Measurements from ENCODE around the gene YPEL3.
A peak's percentile ranks its signal among the peaks of the same experiment; 100 is the strongest.
"Not testable (repeated sequence)": the region's sequence is repeated elsewhere in the genome, so short reads cannot be mapped to it uniquely, and the experiment has no call there.

YPEL3 gene, protein sequence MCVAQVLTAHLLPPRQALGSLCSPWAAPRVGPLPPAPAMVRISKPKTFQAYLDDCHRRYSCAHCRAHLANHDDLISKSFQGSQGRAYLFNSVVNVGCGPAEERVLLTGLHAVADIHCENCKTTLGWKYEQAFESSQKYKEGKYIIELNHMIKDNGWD

DNA sequence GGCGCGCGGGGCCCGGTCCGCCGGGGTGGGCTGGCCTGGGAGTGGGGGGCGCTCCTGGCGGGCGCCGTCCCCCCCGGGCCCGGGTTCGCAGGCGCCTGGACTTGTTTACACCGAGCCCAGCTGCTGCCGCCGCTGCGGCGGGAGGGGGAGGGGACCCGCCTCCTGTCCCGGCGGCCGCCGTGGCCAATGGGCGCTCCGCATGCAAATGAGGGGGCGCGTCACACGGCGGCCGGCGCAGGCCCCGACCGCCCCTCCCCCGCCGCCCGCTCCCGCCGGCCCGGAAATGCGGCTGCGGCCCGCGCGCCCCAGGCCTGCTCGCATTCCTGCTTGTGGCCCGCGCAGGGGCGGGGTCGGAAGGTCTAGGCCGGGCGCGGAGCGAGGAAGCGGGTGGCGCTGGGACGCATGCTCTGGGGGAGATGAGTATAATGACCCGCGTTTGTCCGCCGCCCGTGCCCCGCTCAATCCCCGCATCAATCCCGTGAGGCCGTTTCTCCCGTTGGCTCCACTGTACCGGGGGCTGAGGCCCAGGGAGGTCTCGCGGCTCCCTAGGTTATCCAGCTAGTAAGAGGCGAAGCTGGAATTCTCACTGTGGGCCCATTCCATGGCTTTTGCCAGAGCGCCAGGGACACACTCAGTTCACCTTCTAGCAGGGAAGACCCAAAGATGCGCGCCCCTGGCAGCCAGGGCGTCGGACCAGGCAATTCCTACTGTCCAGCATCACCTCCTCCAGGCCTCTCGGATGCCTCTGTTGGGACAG is at the start of gene YPEL3:
TSS of gene YPEL3 (minus strand) at position 109 of the 757 bp plus-strand sequence. CDS start 731 bp downstream, outside the sequence.
- peak; percentile 73 to 76 for DNase-seq (ENCODE audit: low read depth in 2 of 2)

DNA sequence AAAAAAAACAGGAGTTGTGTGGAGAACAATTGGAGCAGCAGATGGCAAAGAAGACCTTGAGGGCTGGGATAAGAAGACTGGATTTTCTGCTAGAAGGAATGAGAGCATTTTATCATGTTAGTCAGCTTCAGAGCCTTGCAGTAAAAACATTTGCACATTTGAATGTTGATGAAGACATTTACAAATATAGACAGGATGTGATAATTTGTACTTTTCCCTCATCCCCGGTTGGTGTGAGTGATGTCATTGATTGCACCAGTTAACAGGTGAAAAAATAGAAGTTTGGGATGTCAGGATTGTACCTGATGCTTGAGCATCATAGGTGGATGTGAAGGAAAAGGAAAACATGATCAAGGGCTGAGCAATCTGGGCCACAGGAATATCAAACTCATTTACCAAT is 49.6 kb upstream of the YPEL3 start:
- no peak for DNase-seq (ENCODE audit: low read depth in 2 of 2)

DNA sequence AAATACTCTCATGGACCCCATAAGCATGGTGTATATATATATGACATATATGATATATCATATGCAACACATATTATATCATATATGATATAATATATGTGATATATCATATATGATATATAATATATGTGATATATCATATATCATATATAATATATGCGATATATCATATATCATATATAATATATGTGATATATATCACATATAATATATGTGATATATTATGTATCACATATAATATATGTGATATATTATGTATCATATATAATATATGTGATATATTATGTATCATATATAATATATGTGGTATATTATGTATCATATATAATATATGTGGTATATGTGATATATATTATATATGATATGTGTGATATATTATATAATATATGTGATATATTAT is 48.9 kb upstream of the YPEL3 start:
- DNase-seq (ENCODE audit: low read depth in 2 of 2) = no peak

DNA sequence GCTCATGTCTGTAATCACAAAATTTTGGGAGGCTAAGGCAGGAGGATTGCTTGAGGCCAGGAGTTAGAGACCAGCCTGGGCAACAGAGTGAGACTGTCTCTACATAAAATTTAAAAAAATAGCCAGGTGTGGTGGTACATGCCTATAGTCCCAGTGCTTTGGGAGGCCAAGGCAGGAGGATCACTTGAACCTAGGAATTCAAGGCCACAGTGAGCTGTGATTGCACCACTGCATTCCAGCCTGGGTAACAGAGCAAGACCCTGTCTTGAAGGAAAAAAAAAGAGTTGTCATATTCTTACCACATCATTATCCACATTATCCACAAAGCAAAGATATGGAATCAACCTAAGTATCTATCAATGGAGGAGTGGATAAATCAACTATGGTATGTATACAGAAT is 48.0 kb upstream of the YPEL3 start:
- DNase-seq (ENCODE audit: low read depth in 2 of 2) = no peak

DNA sequence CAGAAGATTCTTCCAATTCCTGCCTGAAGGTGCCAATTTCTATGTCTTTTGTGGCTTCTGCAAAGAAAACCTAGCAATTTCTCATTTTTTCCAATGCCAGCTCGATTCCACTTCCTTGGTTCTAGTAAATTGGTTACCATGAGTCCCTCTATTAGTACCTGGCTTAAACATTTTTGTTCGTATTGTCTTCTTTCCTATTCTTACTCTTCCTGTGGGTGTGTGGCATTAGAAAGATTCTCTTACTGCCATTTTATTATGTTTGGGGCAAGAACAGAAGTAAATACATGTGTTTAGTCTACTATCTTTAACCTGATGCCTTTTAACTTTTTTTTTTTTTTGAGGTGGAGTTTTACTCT is 47.3 kb upstream of the YPEL3 start:
- no peak for DNase-seq (ENCODE audit: low read depth in 2 of 2)

DNA sequence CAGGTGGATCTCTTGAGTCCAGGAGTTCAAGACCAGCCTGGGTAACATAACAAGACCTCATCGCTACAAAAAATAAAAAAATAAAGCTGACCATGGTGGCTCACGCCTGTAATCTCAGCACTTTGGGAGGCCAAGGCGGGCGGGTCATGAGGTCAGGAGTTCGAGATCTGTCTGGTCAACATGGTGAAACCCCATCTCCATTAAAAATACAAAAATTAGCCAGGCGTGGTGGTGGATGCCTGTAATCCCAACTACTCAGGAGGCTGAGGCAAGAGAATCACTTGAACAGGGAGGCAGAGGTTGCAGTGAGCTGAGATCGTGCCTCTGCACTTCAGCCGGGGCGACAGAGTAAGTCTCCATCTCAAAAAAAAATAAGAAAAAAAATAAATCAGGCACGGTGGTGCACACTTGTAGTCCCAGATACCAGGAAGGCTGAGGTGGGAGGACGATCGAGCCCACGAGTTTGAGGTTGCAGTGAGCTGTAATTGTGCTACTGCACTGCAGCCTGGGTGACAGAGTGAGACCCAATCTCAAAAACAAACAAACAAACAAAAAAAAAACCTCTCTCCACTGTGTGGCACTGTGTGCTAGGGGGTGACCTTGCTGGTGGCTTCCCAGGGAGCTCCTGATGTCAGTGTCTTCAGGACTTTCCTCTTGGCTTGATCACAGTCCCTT is 46.8 kb upstream of the YPEL3 start:
- no peak for DNase-seq (ENCODE audit: low read depth in 2 of 2)

DNA sequence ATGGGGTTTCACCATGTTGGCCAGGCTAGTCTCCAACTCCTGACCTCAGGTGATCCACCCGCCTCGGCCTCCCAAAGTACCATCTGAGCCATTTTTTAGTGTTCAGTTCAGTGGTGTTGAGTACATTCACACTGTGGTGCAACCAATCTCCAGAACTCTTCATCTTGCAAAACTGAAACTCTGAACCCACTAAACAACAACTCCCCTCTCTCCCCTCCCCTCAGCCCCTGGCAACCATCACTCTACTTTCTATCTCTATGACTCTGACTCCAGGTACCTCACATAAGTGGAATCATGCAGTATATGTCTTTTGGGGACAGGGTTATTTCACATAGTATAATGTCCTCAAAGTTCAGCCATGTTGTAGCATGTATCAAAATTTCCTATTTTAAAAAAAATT is 45.7 kb upstream of the YPEL3 start:
- DNase-seq (ENCODE audit: low read depth in 2 of 2) = no peak

DNA sequence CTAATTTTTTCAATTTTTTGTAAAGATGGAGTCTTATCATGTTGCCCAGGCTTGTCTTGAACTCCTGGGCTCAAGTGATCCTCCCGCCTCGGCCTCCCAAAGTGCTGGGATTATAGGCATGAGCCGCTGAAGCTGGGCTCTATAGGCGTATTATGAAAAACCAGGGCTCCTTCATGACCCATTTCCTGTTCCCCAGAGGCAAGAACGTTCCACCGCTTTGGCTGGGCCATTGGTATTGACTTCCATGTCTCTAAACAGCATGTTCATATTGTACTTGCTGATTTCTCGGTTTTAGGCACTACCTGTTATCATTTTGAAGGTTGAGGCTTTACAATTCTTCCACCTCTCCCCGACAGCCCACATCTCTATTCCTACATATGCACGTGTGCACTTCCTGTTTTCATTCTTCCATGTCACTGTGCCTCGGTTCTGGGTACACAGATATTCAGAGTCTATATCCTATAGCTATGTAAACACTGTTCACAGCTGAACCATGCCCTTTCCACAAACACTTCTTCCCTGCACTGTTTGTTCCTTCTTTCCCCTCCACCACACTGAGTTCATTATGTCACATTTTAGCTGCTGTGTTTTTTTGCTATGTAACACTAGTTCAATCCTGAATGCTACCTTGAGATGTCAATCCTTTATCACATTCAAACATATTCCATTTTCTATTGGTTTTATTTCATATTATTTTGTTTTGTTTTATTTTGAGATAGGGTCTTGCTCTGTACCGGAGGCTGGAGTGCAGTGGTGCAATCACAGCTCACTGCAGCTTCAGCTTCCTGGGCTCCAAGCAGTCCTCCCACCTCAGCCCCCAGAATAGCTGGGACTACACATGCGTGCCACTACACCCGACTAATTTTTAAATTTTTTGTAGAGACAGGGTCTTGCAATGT is 43.8 kb upstream of the YPEL3 start:
- no peak for DNase-seq (ENCODE audit: low read depth in 2 of 2)

DNA sequence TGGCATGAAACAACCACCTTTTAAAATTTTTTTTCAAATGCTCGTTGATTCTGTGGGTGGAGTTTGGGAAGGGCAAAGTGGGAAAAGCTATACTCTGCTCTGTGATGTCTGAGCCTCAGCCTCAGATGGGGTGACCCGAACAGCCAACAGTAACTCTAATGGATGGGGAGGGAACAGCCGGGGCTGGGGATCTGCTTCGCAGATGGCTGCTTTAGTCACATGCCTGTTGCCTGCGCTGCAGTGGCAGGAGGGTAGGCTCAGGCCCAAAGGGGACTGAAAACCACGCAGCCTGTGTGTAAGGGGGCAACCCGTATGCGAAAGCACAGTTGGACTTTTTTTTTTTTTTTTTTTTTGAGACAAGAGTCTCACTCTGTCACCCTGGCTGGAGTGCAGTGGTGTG is 41.9 kb upstream of the YPEL3 start:
- no peak for DNase-seq (ENCODE audit: low read depth in 2 of 2)

DNA sequence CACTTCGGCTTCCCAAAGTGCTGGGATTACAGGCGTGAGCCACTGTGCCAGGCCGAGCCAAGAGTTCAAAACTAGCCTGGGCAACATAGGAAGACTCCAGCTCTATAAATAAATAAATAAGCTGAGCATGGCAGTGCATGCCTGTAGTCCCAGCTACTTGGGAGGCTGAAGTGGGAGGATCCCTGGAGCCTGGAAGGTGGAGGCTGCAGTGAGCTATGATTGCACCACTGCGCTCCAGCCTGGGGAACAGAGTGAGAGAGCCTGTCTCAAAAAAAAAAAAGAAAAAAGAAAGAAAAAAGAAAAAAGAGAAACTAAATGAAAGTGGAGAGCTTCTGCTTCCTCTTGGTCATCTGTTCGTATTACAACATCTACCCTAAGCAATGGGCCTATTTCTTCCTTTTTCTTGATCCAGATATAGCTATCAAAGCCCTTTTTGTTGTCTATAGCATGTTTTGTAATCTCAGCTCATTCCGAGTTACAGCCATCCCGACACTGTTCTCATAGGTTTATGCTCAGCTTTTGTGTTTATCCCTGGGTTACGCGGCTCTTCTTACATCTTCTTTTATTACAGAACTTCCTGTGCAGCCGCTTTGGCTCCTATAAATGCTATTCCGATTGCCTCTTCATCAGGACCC is 41.1 kb upstream of the YPEL3 start:
- DNase-seq (ENCODE audit: low read depth in 2 of 2) = no peak

DNA sequence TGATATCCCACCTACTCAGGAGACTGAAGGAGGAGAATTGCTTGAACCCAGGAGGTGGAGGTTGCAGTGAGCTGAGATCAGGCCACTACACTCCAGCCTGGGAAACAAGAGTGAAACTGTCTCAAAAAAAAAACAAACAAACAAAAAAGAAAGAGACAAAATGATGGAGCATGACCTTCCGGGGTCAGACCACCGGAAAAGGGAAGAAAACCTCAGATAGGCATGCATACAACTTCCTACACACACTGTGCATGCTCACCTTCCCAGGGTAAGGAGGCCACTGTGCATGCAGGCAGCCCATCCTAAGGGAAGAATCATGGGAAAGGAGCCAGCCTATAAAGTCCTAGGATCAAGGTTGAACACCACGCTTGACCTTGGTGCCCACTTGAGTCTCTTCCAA is 36.6 kb upstream of the YPEL3 start:
- no peak for DNase-seq (ENCODE audit: low read depth in 2 of 2)

DNA sequence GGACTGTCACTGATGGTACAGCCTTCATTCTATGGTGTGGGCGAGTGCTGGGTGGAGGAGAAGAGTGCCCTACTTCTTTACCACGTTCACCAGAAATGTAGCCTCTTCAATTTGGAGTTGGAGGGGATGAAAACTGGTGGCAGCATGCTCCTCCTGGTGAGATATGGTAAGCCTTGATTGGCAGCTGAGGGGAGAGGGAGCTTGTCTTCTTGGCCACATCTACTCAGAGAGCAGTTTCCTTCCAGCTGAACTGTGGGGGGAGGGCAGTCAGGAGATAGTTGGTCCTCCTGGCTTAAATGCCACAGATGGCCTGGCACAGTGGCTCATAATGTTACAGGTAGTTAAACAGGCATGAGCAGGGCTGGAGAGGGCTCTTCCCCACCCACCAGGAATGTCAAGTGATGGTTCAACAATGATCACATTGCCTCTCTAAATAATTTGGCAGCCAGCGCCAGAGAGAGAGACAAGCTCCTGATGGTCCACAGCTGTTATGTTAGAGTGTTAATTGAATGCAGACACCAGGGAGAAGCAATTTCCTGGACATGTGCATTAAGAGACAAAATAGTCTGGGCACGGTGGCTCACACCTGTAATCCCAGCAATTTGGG is 36.0 kb upstream of the YPEL3 start:
- no peak for DNase-seq (ENCODE audit: low read depth in 2 of 2)

DNA sequence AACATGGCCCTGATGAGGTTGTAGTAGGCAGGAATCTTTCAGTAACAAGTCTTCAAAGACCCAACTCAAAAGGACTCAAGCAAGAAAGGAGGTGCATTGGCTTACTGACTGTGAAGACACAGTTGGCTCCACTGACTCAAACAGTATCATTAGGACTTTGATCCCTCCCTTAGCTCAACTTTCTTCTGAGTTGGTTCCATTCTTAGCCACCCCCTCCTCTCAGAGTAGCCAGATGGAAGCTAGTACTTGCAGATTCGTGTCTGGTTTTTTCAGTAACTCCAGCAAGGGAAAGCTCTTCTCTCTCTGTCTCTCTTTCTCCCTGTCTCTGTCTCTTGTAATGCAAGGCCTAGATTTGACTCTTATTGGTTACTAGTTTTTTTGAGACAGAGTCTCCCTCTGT is 32.0 kb upstream of the YPEL3 start:
- DNase-seq (ENCODE audit: low read depth in 2 of 2) = no peak

DNA sequence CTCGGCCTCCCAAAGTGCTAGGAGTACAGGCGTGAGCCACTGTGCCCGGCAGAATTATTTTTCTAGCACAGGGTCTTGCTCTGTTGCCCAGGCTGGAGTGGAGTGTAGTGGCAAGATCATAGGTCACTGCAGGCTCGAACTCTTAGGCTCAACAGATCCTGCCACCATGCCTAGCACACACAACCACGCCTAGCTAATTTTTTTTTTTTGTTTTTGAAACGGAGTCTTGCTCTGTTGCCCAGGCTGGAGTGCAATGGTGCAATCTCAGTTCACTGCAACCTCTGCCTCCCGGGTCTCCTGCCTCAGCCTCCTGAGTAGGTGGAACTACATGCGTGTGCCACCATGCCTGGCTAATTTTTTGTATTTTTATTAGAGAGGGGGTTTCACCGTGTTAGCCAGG is 29.7 kb upstream of the YPEL3 start:
- not testable (repeated sequence) for DNase-seq (ENCODE audit: low read depth in 2 of 2)

DNA sequence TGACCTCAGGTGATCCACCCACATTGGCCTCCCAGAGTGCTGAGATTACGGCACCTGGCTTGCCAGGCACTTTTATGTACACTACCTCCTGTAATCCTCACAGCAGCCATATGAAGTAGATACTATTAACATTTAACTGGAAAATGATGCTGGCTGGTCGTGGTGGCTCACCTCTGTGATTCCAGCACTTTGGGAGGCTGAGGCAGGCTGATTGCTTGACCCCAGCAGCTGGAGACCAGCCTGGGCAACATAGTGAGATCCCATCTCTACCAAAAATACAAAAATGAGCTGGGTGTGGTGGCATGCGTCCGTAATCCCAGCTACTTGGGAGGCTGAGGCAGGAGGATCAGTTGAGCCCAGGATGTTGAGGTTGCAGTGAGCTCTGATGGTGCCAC is 29.0 kb upstream of the YPEL3 start:
- DNase-seq (ENCODE audit: low read depth in 2 of 2) = no peak

DNA sequence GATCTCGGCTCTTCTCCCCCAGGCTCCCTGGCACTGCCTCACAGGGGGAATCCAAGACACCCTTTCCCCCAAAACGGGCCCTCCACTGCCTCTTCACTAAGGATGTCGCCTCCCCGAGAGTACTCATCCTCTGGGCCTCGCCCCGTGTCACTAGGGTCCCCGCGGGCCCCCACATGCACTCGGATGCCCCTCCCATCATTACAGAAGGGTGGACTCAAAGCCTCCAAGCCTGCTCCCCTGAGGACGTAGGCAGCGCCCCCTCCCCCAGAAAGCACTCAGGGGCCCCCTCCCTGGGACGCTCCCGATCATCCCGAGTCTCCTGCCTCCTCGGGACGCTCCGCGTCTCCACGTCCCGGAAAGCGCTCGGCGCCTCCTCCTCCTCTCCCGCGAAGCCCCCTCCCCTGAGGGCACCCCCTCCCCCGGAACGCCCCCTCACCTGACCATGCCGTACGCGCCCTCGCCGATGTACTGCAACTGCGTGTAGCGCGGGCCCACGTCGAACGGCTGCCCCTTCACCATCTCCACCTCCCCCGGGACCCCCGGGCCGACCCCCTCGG is 26.7 kb upstream of the YPEL3 start:
- DNase-seq (ENCODE audit: low read depth in 2 of 2) = no peak

DNA sequence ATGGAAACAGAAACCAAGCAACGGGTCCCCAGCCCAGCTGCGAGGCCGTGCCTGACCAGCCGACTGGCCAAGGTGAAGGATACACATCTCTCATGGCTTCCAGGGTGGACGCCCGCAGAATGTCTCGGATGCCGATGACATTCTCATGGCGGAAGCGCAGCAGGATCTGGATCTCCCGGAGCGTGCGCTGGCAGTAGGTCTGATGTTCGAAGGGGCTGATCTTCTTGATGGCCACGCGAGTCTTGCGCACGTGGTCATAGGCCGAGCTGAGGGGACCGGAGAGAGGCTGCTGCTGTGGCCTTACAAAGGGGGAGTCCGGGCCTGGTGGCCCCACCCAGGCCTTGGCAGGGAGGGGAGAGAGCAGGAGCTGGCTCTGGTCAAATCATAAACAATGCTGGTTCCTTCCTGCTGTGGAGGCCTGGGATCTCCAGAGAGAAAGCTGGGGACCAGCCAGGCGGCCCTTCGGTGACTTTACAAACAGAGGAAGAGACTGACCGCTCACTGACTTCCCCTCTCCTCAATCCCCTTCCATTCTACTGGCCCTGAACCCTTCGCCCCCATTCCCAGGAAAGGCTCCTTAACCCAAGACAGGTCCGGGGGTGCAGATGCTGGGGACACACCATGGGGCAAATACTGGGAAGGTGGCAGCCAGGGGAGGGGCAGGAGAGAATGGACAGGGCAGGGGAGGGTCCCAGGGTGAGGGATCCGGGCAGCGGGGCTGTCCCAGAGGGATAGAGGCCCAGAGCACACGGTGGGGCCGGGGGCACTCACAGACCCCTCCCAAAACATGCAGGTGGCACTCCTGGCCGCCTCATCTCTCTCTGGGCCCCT is 25.9 kb upstream of the YPEL3 start:
- DNase-seq (ENCODE audit: low read depth in 2 of 2) = no peak

DNA sequence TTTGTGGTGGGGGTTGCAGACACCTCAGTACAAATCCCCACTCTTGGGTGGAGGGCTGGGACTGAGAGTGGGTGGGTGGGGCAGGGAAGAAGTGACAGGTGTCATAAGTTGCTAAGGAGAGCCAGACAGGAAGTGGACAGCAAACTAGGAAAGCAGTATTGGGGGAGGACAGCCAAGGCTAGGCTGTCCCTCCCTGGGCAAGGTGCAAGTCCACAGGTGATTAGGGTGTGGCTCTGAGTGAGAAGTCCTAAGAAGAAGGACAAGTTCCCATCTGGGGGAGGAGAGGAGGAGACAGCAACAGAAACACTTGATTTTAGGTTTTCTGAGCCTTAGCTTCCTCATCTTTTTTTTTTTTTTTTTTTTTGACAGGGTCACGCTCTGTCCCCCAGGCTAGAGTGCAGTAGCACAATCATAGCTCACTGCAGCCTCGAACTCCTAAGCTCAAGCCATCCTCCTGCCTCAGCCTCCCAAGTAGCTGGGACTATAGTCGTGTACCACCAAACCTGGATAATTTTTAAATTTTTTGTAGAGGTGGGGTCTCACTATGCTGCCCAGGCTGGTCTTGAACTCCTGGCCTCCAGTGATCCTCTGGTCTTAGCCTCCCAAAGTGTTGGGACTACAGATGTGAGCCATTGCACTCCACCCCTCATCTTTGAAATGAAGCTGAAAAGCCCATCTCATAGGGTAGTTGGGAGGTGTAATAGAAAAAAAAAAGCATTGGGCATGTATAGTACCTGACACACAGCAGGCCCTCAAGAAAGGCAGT is 24.5 kb upstream of the YPEL3 start:
- DNase-seq (ENCODE audit: low read depth in 2 of 2) = no peak

DNA sequence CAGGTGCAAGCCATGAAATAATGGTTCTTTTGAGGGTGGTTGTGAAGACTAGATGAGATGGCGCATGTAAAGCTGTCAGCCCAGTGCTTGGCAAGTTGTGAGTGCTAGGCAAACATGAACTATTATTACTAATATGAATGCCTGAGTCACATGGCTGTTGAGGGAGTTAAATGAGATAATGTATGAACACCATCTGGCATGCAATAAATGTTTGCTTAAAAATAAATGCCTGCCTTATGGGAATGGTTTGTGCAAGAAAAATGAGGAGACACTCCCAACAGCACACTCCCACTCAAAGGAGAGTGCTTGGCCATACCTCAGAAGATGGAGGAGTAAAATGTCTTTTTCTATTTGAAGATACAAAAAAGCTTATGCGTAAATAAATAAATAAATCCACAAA is 23.4 kb upstream of the YPEL3 start:
- no peak for DNase-seq (ENCODE audit: low read depth in 2 of 2)
